Measurements from ENCODE around the gene SNX20.

SNX20 gene, protein sequence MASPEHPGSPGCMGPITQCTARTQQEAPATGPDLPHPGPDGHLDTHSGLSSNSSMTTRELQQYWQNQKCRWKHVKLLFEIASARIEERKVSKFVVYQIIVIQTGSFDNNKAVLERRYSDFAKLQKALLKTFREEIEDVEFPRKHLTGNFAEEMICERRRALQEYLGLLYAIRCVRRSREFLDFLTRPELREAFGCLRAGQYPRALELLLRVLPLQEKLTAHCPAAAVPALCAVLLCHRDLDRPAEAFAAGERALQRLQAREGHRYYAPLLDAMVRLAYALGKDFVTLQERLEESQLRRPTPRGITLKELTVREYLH

DNA sequence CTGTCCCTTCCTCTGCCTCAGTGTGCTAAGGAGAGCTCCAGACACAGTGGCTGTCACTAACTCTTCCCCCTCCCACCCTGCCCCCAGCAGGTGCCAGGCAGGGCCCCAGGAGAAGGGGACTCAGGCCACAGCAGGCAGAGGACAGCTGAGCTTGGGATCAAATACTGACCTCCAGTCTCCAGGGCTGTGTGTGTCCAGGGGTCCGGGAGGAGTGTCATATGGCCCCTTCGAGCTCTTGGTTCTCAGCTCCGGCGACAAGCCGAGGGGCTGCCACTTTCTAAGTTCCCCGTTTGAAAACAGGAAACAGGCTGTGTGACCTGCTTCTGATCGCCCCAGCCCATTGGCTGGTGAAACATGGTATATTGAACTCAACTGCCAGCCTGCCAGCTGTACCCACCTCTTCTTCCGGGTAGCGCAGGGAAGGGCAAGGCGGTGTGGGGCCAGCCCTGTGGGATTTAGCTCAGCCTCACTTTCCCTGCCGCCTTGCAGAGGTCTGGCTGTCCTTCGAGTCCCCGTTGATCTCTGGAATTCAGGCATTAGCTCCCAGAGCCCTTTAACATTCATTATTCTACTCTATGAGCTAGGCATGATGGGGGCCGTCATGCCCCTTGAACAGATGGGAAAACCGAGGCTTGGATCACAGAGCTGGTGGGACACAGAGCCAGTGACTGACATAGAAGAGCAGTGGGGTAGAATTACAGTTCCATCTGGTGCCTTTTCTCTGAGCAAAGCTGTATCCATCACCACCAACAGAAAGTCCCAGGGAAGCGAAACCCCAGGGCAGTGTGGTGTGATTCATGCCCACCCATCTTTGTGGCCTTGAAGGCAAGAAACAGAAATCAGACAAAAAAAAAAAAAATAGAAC is at the start of gene SNX20:
TSS of gene SNX20 (minus strand) at position 292 of the 865 bp plus-strand sequence. CDS start 3,786 bp downstream, outside the sequence.
- DNase-seq: no peak

DNA sequence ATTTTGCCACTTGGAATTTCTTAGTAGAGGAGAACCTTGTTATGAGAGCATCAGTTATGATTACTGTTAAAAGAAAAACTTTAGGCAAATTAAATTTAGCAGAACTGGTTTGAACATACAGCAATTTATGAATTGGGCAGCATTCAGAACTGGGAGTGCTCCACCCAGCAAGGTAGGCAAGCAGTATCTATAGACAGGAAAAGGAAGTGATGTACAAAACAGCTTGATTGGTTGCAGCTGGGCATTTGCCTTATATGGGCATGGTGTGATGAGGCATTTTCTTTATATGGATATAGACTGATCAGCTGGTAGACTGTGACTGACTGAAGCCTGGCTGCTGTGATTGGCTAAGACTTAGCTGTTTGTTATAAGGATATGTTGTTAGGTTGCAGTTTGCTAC is 43.2 kb upstream of the SNX20 start:
- no peak for DNase-seq

DNA sequence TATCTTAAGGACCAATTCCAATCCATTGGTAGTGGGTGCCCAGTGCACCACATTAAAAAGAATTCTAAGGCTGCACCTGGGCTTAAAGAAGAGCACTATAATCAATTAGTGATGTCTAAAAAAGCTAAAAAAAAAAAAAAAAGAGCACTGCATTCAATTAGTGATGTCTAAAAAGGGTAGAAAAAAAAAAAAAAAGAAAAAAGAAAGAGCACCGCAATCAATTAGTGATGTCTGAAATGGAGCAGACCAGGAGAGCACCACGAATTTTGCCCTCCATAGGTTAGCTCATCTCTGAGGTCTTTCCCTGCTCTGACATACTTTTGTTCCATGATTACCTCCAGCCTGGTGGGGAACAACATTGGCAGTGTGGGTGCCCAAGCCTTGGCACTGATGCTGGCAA is 41.8 kb upstream of the SNX20 start:
- no peak for DNase-seq

DNA sequence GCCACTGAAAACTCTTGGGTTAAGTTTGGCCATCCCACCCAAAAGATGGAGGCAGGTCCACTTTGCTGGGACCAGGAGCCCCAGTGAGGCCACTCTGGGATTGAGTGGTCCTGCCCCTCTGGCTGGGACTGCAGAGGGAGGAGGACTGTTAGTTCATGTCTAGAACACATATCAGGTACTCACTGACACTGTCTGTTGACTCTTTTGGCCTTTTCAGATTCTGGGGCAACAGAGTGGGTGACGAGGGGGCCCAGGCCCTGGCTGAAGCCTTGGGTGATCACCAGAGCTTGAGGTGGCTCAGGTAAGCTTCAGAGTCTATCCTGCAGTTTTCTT is 41.3 kb upstream of the SNX20 start:
- no peak for DNase-seq

DNA sequence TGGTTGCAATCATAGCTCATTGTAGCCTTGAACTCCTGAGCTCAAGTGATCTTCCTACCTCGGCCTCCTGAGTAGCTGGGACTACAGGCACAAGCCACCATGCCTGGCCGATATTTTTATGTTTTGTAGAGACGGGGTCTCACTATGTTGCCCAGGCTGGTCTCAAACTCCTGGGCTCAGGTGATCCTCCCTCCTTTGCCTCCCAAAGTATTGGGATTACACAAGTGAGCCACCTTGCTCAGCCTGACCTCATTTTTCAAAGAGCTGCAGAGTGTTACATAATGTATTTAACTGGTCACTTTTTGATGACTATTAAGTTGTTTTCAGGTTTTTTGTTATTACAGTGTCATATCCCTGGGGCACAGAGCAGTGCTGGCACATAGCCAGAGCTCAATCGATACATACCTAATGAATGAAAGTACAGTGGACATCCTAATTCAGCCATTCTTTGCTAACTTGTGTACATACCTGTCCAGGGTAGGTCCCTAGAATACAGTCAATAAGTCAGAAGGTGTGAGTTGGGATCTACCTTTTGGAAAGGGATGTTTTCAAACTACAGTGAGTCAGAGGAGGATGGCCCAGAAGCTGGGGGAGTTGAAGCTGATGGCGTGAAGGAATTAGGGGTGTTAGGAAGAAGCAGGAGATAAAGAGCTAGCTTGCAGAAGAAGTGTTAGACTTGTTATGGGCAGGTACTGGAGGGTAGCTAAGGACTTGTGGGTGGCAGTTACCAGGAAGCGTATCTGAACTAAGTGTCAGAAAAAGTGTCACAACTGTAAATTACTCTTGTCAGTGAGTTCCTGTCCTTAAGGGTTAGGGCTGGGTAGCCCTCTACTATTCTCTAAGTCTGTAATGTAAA is 40.7 kb upstream of the SNX20 start:
- DNase-seq: no peak

DNA sequence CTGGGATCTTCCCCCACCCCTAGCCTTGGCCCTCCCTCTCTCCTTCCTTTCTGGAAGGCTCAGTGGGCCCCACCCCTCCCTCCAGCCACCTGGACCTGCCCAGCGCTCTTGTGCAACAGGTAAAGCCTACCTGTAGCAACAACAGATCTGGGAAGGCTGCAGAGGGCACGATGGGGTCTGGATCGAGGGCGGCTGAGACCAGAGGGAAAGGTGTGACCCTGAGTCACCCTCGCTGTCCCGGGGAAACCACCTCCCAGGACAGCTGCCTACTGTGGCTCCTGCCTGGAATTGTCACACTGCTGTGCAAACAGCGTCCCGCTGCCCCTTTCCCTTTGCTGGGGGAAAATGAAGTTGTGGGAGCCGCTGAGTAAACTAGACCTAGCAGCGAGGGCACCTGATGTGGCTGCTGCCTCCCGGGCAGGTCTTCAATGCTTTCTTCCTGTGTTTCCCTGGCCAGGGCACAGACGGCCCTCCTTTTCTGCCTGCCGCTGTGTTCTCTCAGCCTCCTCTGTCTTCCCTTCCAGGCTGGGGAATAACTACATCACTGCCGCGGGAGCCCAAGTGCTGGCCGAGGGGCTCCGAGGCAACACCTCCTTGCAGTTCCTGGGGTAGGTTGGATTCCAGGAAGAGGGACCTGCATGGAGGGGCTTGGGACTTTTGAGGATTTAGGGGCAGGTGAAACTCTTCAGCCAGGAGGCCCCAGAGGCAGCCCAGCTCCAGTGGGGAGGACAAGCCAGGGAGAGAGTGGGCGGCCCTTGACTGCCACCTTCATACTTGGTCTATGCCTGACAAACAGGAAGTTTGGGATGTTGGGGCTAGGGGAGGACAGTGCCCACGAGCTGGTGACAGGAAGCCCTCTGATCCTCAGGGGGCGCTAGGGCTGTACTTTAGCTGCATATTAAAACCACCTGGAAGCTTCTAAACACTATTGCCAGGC is 38.6 kb upstream of the SNX20 start:
- DNase-seq: no peak

DNA sequence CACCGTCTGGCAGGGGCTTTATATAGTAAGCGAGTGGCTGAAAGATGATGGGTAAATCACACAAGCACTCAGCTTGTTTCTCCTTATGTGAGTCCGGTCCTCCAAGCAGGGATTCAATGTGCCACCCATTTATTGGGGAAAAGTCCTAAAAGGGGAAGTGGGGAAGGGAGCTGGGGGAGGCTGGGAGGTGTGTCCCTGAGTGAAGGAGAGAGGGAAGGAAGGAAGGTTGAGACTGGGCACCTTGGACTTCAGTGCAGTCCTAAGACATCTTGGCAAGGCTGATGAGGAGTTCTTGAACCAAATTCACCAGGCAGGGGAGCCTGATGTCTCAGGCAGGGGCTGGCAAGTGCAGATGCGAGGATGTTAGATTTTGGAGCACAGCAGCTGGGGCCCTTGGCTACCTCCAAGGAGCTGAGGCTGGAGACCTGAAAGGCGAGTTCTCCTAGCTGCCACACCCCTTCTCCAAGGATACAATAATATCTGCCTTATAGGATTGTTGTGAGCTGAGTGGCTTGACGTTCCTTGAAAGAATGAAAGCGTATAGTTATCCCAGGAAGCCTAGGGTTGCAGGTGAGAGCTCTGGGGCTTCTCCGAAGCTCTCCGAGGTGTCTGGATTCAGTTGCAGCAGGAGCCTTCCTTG is 37.8 kb upstream of the SNX20 start:
- DNase-seq: no peak

DNA sequence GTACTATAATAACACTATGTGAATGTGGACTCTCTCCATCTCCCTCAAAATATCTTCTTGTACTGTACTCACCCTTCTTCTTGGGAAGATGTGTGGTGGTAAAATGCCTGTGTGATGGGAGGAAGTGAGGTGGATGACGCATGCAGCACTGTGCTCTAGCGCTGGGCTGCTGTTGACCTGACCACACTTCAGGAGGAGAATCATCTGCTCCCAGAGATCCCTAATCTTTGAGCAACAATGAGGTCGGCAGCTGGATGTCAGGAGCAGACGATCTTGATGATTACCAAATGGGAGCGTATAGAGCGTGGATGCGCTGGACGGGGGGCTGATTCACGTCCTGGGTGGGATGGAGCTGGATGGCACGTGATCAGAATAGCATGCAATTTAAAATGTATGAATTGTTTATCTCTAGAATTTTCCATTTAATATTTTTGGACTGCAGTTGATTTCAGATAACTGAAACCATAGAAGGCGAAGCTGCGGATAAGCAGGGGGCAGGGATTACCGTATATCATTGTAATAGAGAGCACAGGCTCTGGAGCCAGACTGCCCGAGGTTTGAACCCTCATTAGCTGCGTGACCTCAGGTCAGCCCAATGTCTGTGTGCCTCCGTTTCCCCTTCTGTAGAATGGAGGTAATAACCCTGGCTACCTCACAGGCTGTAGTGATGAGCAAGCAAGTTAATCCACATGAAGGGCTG is 37.1 kb upstream of the SNX20 start:
- DNase-seq: no peak

DNA sequence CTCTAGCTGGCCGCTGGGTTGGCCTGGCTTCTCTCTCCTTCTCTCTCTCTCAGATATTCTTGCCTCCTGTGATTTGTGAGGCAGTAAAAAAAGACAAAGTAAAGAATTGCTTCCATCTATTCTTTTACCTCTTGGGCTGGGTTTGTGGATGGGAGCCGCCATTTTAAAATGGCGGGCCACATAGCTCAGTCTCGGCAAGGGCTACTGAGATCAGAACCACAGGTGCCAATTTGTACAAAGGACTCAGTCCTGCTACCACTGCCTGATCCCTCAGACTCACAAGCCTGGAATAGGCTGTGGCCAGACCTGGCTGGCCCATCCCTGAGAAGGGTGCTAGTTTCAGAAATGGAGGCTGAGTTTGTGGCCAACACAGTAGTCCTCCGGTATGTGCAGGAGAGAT is 36.4 kb upstream of the SNX20 start:
- DNase-seq: no peak

DNA sequence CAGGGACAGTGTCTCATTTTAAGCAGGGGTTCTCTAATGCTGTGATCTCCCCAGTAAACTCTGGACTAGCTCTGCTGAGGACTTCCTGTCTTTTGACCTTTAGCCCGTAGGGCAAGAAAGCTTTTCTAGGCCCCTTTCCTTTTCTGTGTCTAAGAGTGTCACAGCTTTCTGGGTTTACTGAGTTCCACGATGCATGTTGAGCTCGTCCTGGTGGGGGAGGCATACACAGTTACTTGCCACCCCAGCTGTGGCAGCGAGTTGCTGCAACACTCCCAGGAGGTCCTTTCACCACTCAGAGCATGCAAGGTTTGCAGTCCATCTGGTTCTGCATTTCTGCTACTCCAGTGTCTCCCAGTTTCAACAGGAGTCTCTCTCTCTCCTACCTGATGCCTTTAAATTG is 36.0 kb upstream of the SNX20 start:
- no peak for DNase-seq

DNA sequence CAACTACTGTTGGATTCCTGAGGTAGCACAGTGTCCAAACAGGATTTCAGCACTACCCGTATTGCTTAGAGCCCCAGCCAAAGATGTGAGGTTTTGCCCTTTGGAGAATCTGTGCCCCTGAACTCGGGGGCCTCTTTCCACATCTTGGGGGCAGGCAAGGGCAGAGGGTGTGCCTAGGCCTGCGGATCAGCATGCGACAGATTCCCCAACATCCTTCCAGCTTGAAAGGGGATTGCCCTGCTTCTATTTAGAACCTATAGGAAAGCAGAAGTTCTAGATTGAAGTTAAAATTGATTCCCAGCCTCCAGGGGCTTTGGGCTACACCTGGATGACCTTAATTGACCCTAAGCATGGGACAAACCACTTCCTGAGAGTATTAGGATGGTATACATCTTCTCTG is 31.8 kb upstream of the SNX20 start:
- no peak for DNase-seq

DNA sequence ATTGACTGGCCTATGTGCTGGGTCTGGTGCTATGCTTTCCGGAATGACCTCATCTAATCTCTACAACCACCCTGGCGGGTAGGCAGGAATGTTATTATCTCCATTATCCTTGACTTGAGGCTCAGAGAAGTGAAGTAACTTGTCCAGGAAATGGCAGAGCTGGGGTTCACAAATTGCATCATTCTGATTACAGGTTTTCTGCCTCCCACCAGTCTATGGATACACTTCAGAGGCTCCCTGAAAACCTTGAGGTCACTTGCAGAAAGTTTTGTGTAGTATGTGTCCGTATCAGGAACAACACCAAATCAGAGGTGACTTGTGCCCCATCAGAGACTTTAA is 31.4 kb upstream of the SNX20 start:
- DNase-seq: no peak

DNA sequence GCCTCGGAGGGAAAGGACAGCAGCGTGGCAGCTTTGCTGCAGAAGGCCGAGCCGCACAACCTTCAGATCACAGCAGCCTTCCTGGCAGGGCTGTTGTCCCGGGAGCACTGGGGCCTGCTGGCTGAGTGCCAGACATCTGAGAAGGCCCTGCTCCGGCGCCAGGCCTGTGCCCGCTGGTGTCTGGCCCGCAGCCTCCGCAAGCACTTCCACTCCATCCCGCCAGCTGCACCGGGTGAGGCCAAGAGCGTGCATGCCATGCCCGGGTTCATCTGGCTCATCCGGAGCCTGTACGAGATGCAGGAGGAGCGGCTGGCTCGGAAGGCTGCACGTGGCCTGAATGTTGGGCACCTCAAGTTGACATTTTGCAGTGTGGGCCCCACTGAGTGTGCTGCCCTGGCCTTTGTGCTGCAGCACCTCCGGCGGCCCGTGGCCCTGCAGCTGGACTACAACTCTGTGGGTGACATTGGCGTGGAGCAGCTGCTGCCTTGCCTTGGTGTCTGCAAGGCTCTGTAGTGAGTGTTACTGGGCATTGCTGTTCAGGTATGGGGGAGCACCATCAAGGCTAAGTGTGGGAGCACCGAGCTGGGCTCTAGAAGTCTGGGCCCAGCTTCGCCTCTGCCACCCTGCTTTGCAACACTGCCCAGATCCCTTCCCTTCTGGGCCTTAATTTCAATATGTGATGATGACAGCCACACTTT is 30.9 kb upstream of the SNX20 start:
- DNase-seq: no peak

DNA sequence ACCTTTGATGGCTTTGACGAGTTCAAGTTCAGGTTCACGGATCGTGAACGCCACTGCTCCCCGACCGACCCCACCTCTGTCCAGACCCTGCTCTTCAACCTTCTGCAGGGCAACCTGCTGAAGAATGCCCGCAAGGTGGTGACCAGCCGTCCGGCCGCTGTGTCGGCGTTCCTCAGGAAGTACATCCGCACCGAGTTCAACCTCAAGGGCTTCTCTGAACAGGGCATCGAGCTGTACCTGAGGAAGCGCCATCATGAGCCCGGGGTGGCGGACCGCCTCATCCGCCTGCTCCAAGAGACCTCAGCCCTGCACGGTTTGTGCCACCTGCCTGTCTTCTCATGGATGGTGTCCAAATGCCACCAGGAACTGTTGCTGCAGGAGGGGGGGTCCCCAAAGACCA is 29.9 kb upstream of the SNX20 start:
- DNase-seq: no peak

DNA sequence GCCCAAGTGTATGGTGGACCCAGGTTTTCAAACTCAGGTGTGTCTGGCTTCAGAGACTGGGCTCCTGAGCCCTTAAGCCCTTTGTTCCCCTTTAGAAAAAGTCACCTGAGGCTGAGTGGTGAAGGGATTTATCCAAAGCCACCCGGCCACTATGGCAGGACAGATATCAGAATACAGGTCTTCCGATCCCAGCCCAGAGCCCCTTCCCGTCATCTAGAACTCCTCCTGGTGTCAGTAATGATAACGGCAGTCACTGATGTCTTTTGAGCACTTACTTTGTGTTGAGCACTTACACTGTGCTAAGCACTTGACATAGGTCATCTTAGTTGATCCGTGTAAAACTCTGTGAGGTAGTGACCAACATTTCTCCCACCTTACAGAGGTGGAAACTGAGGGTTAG is 28.9 kb upstream of the SNX20 start:
- no peak for DNase-seq

DNA sequence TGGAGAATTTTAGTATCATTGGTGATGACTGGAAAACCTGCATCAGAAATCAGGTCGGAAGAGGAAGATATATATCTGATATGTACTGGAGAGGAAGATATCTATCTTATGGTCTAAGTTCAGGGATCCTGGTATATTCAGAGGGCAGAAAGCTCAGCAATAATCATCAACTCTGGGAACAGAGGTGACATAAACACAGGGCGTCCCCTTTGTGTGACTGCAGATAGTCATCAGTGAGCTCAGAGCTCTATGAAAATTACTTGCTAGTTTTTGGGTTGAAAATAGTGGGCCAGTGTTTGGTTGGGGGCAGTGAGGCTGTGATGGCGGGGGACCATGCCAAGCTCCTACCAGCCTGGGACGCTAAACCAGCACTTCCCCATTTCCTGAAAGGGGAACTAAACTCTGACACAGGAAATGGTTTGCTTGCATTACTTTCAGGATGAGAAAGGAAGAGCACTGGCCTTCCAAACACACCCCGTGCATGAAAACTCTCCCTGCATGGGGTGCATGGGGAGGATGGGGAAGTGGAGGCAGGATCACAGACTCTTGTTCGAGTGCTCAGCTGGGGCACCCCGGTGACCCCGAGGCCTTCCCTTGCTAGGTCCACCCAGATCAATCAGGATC is 28.1 kb upstream of the SNX20 start:
- DNase-seq: no peak

DNA sequence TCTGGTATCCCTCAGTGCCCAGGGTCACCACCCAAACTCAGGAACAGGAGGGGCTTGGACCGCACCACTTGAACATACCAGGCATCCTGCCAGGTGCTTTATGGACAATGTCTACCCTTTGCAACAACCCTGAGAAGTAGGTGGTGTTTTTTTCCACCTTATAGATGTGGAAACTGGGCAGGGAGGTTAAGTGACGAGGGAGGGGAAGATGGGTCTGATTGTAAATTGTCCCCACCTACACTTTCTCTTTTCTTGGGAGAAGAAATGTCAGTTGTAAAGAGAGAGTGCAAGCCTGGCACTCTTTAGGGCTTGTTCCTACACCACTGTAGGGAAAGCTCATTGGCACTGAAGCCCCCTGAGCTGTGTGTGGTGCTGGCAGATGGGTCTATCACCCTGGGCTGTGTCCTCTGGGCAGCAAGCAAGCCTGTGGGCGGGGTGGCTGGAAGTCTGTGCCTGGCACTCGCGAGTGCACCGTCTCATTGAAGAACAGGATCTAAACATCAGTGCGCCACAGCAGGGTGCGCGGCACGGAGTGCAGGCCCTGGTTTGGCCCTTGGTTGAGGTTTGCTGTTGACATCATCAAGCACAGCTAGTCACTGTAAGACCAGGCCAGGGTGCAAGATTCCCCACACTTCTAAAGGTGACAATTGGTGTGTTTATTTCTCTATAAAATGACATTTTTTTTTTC is 27.4 kb upstream of the SNX20 start:
- DNase-seq: no peak

DNA sequence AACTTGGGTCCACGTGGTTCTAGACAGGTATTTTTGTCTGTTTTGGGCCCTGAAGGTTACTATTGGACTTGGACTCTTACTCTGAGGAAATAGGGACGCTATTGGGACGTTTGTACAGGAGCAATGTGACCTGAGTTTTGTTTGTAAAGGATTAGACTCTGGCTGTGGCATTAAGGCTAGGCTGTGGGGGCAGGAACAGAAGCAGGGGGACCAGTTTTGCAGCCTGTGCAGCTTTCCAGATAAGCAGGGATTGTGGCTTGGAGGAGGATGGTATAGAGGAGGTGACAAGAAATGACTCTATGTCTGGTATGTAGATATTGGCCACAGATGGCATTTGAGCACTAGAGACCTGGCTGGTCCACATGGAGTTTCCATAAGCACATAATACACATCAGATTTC is 25.1 kb upstream of the SNX20 start:
- no peak for DNase-seq

DNA sequence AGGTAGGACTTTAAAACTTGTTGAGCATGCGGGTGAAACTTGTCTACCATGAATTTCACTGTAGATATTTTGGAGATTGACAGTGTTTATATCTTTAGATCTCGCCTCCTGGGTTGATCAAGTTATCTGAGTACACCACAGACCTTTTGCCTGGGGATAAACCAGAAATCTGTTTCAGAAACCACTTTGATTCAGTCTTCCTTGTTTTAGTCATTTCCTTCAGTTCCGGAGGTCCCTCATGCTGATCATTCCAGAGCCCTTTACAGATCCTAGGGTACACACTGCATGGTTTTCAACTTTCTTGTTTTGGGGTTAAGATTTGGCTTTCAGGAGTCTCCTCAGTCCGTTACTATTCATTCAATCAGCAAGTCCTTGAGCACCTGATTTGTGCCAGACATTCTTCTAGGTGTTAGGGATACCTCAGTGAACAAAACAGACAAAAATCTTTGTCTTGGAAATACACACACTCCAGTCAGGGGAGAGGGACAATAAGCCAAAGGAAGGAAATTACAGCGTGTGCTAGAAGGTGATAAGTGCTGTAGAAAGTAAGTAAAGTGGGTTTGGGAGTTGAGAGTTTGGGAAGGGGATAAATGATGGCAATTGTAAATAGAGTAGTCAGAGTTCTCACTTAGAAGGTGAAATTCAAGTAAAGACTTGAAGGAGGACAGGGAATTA is 24.5 kb upstream of the SNX20 start:
- no peak for DNase-seq
